H9 (cell line): Measurements from ENCODE around the gene GRIPAP1. TPM values are rescaled to one million over a fixed set of nuclear protein-coding genes. Genes with fewer than 3 reads are reported as not detected.

Experiments
- DNase-seq: peaks from one replicate; pipeline ENCODE4 v3.0.0-alpha.2; 2017
- H2AFZ ChIP-seq: one replicate; pipeline ENCODE4 v1.6.1; 2013; ENCODE audit warnings: mild to moderate bottlenecking, low read length, control low read depth, moderate library complexity
- H2AK5ac ChIP-seq: 2 replicates; pipeline ENCODE4 v1.6.1; 2013; ENCODE audit warnings: low read length, control low read depth, mixed read lengths; ENCODE audit not compliant: insufficient read length
- H2BK120ac ChIP-seq: one replicate; pipeline ENCODE4 v1.6.1; 2013; ENCODE audit warnings: low read depth, mild to moderate bottlenecking, low read length, control low read depth, inconsistent platforms; ENCODE audit not compliant: poor library complexity, severe bottlenecking
- H2BK12ac ChIP-seq: 2 replicates; pipeline ENCODE4 v1.6.1; 2013; ENCODE audit warnings: low read length, control low read depth, mixed read lengths, low read depth; ENCODE audit not compliant: insufficient read length
- H2BK15ac ChIP-seq: 2 replicates; pipeline ENCODE4 v1.6.1; 2013; ENCODE audit warnings: low read depth, low read length, control low read depth
- H2BK20ac ChIP-seq: one replicate; pipeline ENCODE4 v1.6.1; 2013; ENCODE audit warnings: low read depth, mild to moderate bottlenecking, low read length, control low read depth, inconsistent platforms; ENCODE audit not compliant: poor library complexity, severe bottlenecking
- H2BK5ac ChIP-seq: 2 replicates; pipeline ENCODE4 v1.6.1; 2013; ENCODE audit warnings: low read length, control low read depth, mixed read lengths; ENCODE audit not compliant: insufficient read length
- H3K14ac ChIP-seq: 2 replicates; pipeline ENCODE4 v1.6.1; 2013; ENCODE audit warnings: low read length, control low read depth; ENCODE audit not compliant: insufficient read depth
- H3K18ac ChIP-seq: 2 replicates; pipeline ENCODE4 v1.6.1; 2013; ENCODE audit warnings: low read depth, mild to moderate bottlenecking, mixed read lengths, low read length, control low read depth; ENCODE audit not compliant: insufficient read length
- H3K23ac ChIP-seq: 2 replicates; pipeline ENCODE4 v1.6.1; 2013; ENCODE audit warnings: low read length, control low read depth, mixed read lengths, low read depth; ENCODE audit not compliant: insufficient read length
- H3K23me2 ChIP-seq: 2 replicates; pipeline ENCODE4 v1.6.1; 2013; ENCODE audit warnings: low read depth, mild to moderate bottlenecking, mixed read lengths, low read length, control low read depth; ENCODE audit not compliant: insufficient read length, poor library complexity, severe bottlenecking
- H3K27ac ChIP-seq: 2 replicates; pipeline ENCODE4 v1.5.1; 2013; ENCODE audit warnings: low read length, control low read depth, mixed read lengths, low read depth; ENCODE audit not compliant: insufficient read length
- H3K27me3 ChIP-seq: 2 replicates; pipeline ENCODE4 v1.6.1; 2013; ENCODE audit warnings: low read length, control low read depth, inconsistent platforms; ENCODE audit not compliant: insufficient read depth
- H3K4ac ChIP-seq: 2 replicates; pipeline ENCODE4 v1.6.1; 2013; ENCODE audit warnings: low read depth, mild to moderate bottlenecking, control low read depth, inconsistent platforms, low read length, moderate library complexity
- H3K4me1 ChIP-seq: 2 replicates; pipeline ENCODE4 v1.6.1; 2013; ENCODE audit warnings: low read length, control low read depth, inconsistent platforms; ENCODE audit not compliant: insufficient read depth
- H3K4me2 ChIP-seq: 2 replicates; pipeline ENCODE4 v1.6.1; 2013; ENCODE audit warnings: low read length, control low read depth, mixed read lengths; ENCODE audit not compliant: insufficient read length, insufficient read depth
- H3K56ac ChIP-seq: 2 replicates; pipeline ENCODE4 v1.6.1; 2013; ENCODE audit warnings: low read depth, mild to moderate bottlenecking, mixed read lengths, low read length, control low read depth; ENCODE audit not compliant: insufficient read length
- H3K79me1 ChIP-seq: 2 replicates; pipeline ENCODE4 v1.6.1; 2013; ENCODE audit warnings: low read depth, mild to moderate bottlenecking, moderate library complexity, low read length, control low read depth, inconsistent platforms; ENCODE audit not compliant: insufficient read depth, poor library complexity, severe bottlenecking
- H3K79me2 ChIP-seq: 2 replicates; pipeline ENCODE4 v1.6.1; 2013; ENCODE audit warnings: low read length, control low read depth, inconsistent platforms; ENCODE audit not compliant: insufficient read depth
- H3K9ac ChIP-seq: 2 replicates; pipeline ENCODE4 v1.6.1; 2013; ENCODE audit warnings: low read length, control low read depth, mixed read lengths; ENCODE audit not compliant: insufficient read length; ENCODE audit errors: extremely low read depth
- H3K9me3 ChIP-seq: one replicate; pipeline ENCODE4 v1.6.1; 2013; ENCODE audit warnings: low read depth, low read length, inconsistent platforms; ENCODE audit not compliant: control insufficient read depth
- H3T11ph ChIP-seq: one replicate; pipeline ENCODE4 v1.6.1; 2013; ENCODE audit warnings: mild to moderate bottlenecking, low read length, control low read depth, inconsistent platforms
- H4K20me1 ChIP-seq: one replicate; pipeline ENCODE4 v1.6.1; 2013; ENCODE audit not compliant: control insufficient read depth, insufficient read length, insufficient read depth
- H4K5ac ChIP-seq: 2 replicates; pipeline ENCODE4 v1.6.1; 2013; ENCODE audit warnings: low read depth, mild to moderate bottlenecking, mixed read lengths, low read length, control low read depth; ENCODE audit not compliant: insufficient read length
- H4K8ac ChIP-seq: replicated peaks from 2 replicates; pipeline ENCODE4 v1.6.1; 2013; ENCODE audit warnings: low read length, control low read depth, mixed read lengths, low read depth; ENCODE audit not compliant: insufficient read length
- H4K91ac ChIP-seq: 2 replicates; pipeline ENCODE4 v1.6.1; 2013; ENCODE audit warnings: low read depth, mild to moderate bottlenecking, moderate library complexity, mixed read lengths, low read length, control low read depth; ENCODE audit not compliant: insufficient read length
- H3K27ac Mint-ChIP-seq, 3 experiments: 2 replicates in 2 of 3; 3 replicates in 1 of 3; pipeline ENCODE4 v1.8.0; 2020 to 2021; ENCODE audit warnings: mixed read lengths in 3 of 3, mild to moderate bottlenecking in 1 of 3, moderate library complexity in 1 of 3
- H3K27me3 Mint-ChIP-seq: 2 replicates; pipeline ENCODE4 v1.8.0; 2021; ENCODE audit warnings: low read depth, mild to moderate bottlenecking, moderate library complexity, mixed read lengths
- H3K36me3 Mint-ChIP-seq, 3 experiments: 2 replicates in 2 of 3; 3 replicates in 1 of 3; pipeline ENCODE4 v1.8.0; 2020 to 2021; ENCODE audit warnings: low read depth in 3 of 3, mixed read lengths in 3 of 3; ENCODE audit not compliant: insufficient read depth in 1 of 3
- H3K4me1 Mint-ChIP-seq, 2 experiments: 2 replicates each; pipeline ENCODE4 v1.8.0; 2020; ENCODE audit warnings: mixed read lengths in 2 of 2
- H3K4me3 Mint-ChIP-seq, 2 experiments: 2 replicates in 1 of 2; 3 replicates in 1 of 2; pipeline ENCODE4 v1.8.0; 2020 to 2021; ENCODE audit warnings: mild to moderate bottlenecking in 2 of 2, mixed read lengths in 2 of 2, moderate library complexity in 1 of 2
- H3K9me3 Mint-ChIP-seq, 2 experiments: 2 replicates in 1 of 2; 3 replicates in 1 of 2; pipeline ENCODE4 v1.8.0; 2020; ENCODE audit warnings: mild to moderate bottlenecking in 2 of 2, mixed read lengths in 2 of 2, moderate library complexity in 1 of 2
- WGBS: extraction: QIAGEN DNeasy Blood & Tissue Kit; methylation state at CpG from one replicate; pipeline ENCODE4 v1.1.7; 2013; ENCODE audit warnings: missing lambda C conversion rate, low lambda C conversion rate, mixed read lengths; ENCODE audit not compliant: insufficient read length; ENCODE audit errors: extremely low coverage; 5-methylcytosine and 5-hydroxymethylcytosine counted together
- total RNA-seq: library from RNA; stranded (reverse); gene quantifications from 2 replicates; pipeline ENCODE4 v1.2.1, GENCODE V29; 2021
- TF ChIP-seq, protein P1 (sequence below): fragments of 200-600 bp; sonication (generic); conservative IDR thresholded peaks from 3 replicates; pipeline ENCODE4 v1.8.0; 2021; ENCODE audit warnings: antibody characterized with exemption, mild to moderate bottlenecking

The GRIPAP1 gene
- total RNA-seq, 1 experiment from 2014 or later, result 71.8 TPM

DNA sequence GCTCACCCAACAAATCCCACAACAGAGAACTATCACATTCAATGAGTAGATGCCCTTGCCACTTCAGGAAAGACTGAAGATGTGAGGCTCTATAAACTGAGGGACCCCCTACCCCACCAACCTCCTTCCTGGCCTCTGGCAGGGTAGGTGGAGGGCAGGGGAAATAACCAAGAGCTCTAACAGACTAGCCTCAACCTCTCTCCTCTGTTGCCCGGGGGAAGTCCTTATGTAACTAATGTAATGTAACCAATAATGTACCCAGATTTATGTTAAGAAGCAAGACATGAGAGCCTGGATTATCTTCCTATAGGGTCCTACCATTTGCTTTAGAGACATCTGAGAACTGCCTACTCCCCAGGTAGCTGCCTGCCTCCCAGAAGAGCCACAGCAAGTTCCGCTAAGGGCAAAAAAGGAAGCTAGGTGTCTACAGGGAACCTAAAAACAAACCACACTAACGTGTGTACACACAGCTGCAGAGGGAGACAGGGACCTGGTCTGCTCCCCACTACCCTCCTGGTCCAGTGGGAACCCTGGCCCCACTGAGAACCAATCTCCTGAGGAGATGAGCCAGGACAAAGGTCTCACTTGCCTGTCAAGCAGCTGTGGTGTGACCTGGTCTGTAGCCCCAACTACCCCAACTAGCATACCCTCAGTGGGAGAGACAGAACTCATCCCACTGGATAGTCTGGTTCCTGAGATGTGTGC, 62.4 kb downstream of the GRIPAP1 start:
- H3K36me3 Mint-ChIP-seq, result peaks cover 34 to 63% (median 56%) of the 10 kb centered on the region in 3 experiments
- no peak overlapping the region for H2BK12ac ChIP-seq
- H3K9ac ChIP-seq, result no peak overlapping the region
- no peak overlapping the region for H2BK120ac ChIP-seq
- no peak overlapping the region for H2AFZ ChIP-seq
- no peak overlapping the region for H4K91ac ChIP-seq
- no peak overlapping the region for H3T11ph ChIP-seq
- H3K27ac Mint-ChIP-seq, result peak overlapping the region in 1 of 3 experiments; percentile 74; a peak in 1 of 7 replicates
- no peak overlapping the region; the same call in 1 of the 2 replicates for H3K4ac ChIP-seq
- H3K27ac ChIP-seq, result no peak overlapping the region
- no peak overlapping the region for H3K23ac ChIP-seq
- WGBS, result no CpG with 5 or more reads among the region's 3 CpGs
- H2BK15ac ChIP-seq, result no peak overlapping the region
- DNase-seq, result no peak
- H3K79me1 ChIP-seq, result peaks cover 6% of the 10 kb centered on the region
- H3K27me3 Mint-ChIP-seq, result peaks cover 1% of the 10 kb centered on the region
- no peak overlapping the region for H2BK20ac ChIP-seq
- H3K18ac ChIP-seq, result no peak overlapping the region
- H4K20me1 ChIP-seq, result no peaks in the 10 kb centered on the region
- H3K4me1 ChIP-seq, result peaks cover 4% of the 10 kb centered on the region; the same call in 1 of the 2 replicates
- H3K14ac ChIP-seq, result no peak overlapping the region
- no peaks in the 10 kb centered on the region for H3K23me2 ChIP-seq
- H3K27me3 ChIP-seq, result no peaks in the 10 kb centered on the region
- no peak overlapping the region for H3K4me2 ChIP-seq
- peak overlapping the region; percentile 74 for H4K5ac ChIP-seq
- no peak overlapping the region for H2BK5ac ChIP-seq
- peaks cover 73 to 84% of the 10 kb centered on the region in 2 experiments for H3K9me3 Mint-ChIP-seq
- no peak overlapping the region for H3K4me3 Mint-ChIP-seq
- peaks cover 6% of the 10 kb centered on the region; the same call in 1 of the 2 replicates for H3K79me2 ChIP-seq
- TF ChIP-seq, protein P1, sequence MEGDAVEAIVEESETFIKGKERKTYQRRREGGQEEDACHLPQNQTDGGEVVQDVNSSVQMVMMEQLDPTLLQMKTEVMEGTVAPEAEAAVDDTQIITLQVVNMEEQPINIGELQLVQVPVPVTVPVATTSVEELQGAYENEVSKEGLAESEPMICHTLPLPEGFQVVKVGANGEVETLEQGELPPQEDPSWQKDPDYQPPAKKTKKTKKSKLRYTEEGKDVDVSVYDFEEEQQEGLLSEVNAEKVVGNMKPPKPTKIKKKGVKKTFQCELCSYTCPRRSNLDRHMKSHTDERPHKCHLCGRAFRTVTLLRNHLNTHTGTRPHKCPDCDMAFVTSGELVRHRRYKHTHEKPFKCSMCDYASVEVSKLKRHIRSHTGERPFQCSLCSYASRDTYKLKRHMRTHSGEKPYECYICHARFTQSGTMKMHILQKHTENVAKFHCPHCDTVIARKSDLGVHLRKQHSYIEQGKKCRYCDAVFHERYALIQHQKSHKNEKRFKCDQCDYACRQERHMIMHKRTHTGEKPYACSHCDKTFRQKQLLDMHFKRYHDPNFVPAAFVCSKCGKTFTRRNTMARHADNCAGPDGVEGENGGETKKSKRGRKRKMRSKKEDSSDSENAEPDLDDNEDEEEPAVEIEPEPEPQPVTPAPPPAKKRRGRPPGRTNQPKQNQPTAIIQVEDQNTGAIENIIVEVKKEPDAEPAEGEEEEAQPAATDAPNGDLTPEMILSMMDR, result no peak
- no peak overlapping the region for H4K8ac ChIP-seq
- no peaks in the 10 kb centered on the region for H3K9me3 ChIP-seq
- peaks cover 19 to 38% of the 10 kb centered on the region in 2 experiments for H3K4me1 Mint-ChIP-seq
- no peak overlapping the region for H3K56ac ChIP-seq
- H2AK5ac ChIP-seq, result no peak overlapping the region
